ENCODE measurements around the gene IMPACT. TPM values are rescaled to one million over a fixed set of nuclear protein-coding genes. Genes with fewer than 3 reads are reported as not detected.

IMPACT gene
- total RNA-seq, 2 experiments from 2014 or later = 19.4 to 19.9 TPM

DNA sequence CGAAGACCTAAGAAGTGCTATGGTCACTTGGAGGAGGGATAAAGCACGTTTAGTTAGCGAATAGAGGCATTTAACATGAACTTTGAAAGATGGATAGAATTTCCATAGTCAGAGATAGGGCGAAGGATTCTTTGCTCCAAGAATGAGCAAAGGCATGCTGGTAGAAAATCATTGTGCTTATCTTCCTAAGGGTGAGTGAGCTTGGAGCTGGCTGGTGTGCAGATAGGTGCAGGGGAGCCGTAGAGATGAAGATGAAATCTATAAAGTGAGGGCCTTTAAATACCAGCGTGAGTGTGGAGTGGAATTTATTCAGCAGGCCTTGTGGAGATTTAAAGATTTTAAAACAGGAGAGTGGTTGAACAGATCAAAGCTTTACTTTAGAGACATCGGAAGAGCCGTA, 35.5 kb downstream of the IMPACT start:
- intact Hi-C loops (cut with micrococcal nuclease) = no loop called here
- H3K36me3 Mint-ChIP-seq (ENCODE audit: low read depth) = no peaks in the 10 kb centered on the region
- peaks cover under 1% of the 10 kb centered on the region for H3K4me1 Mint-ChIP-seq (ENCODE audit: low read depth)
- H3K27ac Mint-ChIP-seq = no peak overlapping the region
- no peaks in the 10 kb centered on the region for H3K9me3 Mint-ChIP-seq
- DNase-seq = no peak
- CTCF ChIA-PET = interaction anchor here (1.6 kb wide), 1 partner anchor 28 kb away, joined by 8 read pairs; no protein-coding TSS in a partner anchor
- peaks cover 3% of the 10 kb centered on the region for H3K27me3 Mint-ChIP-seq (ENCODE audit: low read depth)
- no peak overlapping the region for H3K4me3 Mint-ChIP-seq

DNA sequence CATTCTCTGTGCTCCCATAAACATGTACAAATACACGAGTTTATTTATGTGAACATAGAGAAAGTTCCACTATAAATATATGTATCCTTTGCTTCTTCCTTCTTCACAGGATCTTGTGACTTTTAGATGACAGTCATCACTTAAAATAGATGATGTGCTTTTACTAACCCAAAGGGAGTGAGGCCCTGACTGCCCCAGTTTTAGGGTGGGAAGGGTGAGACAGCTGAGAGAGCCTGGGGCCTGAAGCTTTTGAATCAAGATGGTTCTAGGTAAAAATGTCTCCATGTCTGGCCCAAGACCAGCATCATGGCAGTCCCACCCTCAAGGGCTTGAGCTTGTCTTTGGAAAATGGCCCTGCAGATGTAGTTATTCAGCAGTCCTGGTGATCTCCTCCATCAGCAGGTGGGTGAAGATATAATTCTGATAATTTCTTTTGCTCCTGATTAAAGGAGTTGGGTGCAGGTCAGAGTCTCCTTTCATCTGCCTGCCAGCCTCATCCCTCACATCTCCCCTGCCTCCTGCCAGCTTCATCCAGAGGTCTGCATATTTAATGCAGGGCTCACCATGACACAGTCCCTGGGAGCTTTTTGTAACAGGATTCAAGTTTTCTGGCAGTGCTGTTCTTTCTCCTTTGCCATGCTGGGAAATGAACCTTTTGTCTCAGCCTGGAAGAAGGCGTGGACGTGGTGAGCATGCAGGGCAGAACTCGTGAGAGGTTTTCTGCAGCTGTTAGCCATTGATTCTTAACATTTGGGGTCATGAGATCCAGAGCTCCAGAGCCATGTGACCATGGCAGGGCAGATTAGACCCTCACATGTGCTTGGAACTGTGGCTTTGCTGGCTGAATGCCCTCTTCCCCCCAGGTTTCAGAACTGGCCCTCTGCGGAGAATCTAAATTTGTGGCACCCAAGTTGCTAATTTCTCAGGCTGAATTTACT, 36.6 kb downstream of the IMPACT start:
- no peaks in the 10 kb centered on the region for H3K4me1 Mint-ChIP-seq (ENCODE audit: low read depth)
- no peaks in the 10 kb centered on the region for H3K9me3 Mint-ChIP-seq
- intact Hi-C loops (cut with micrococcal nuclease) = no loop called here
- CTCF ChIA-PET = interaction anchor here (1.5 kb wide), 1 partner anchor 11 kb away, joined by 3 read pairs; no protein-coding TSS in a partner anchor
- no peak overlapping the region for H3K4me3 Mint-ChIP-seq
- no peak overlapping the region for H3K27ac Mint-ChIP-seq
- no peaks in the 10 kb centered on the region for H3K36me3 Mint-ChIP-seq (ENCODE audit: low read depth)
- peaks cover 3% of the 10 kb centered on the region for H3K27me3 Mint-ChIP-seq (ENCODE audit: low read depth)
- no peak for DNase-seq

DNA sequence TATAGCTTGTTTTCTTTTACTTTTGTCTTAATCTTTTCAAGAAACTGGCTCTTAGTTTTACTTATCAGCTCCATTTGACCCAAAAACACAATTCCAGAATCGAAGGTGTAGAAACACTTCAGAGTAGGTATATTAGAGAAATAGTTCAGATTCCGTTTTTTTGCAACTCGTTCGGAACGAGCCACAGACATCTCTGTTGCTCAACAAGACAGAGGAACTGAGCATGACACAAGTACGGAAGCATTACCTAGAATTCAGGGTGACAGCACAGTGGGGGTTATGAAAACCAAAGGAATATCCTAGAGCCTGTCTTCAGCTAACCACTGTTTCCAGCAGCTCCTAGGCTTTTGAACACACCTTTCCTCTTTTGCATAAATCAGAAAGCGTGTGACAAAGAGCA, 39.0 kb downstream of the IMPACT start:
- no peaks in the 10 kb centered on the region for H3K4me1 Mint-ChIP-seq (ENCODE audit: low read depth)
- H3K9me3 Mint-ChIP-seq = no peaks in the 10 kb centered on the region
- H3K27ac Mint-ChIP-seq = no peak overlapping the region
- H3K4me3 Mint-ChIP-seq = no peak overlapping the region
- CTCF ChIA-PET = interaction anchor here (0.9 kb wide), 1 partner anchor 22 kb away, joined by 6 read pairs; no protein-coding TSS in a partner anchor
- intact Hi-C loops (cut with micrococcal nuclease) = no loop called here
- H3K27me3 Mint-ChIP-seq (ENCODE audit: low read depth) = peaks cover 3% of the 10 kb centered on the region
- DNase-seq = no peak
- H3K36me3 Mint-ChIP-seq (ENCODE audit: low read depth) = no peaks in the 10 kb centered on the region

DNA sequence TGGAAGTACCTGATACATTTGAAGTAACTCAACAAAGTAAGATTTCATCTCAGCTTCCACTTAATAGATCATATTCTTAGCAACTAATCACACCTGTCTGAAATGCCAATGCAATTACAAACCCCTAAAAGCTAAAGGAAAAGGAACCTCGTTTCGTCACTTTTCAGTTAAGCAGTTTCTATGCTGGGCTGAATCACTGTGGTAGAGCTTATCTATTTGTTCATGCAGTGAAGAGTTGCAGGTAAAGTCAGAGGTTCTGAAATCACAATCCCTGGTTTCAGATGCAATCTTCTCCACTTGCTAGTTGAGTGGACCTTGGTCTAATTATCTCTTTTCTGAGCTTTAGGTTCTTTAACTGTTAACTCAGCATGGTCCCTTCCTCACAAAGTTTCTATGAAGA, 40.3 kb downstream of the IMPACT start:
- H3K4me3 Mint-ChIP-seq = no peak overlapping the region
- peaks cover 3% of the 10 kb centered on the region for H3K27me3 Mint-ChIP-seq (ENCODE audit: low read depth)
- no peaks in the 10 kb centered on the region for H3K36me3 Mint-ChIP-seq (ENCODE audit: low read depth)
- no peak for DNase-seq
- H3K9me3 Mint-ChIP-seq = no peaks in the 10 kb centered on the region
- CTCF ChIA-PET = interaction anchor here (0.5 to 1.0 kb wide), 2 partner anchors 22 to 31 kb away, joined by 3 read pairs; no protein-coding TSS in a partner anchor
- intact Hi-C loops (cut with micrococcal nuclease) = no loop called here
- H3K27ac Mint-ChIP-seq = no peak overlapping the region
- H3K4me1 Mint-ChIP-seq (ENCODE audit: low read depth) = no peaks in the 10 kb centered on the region

DNA sequence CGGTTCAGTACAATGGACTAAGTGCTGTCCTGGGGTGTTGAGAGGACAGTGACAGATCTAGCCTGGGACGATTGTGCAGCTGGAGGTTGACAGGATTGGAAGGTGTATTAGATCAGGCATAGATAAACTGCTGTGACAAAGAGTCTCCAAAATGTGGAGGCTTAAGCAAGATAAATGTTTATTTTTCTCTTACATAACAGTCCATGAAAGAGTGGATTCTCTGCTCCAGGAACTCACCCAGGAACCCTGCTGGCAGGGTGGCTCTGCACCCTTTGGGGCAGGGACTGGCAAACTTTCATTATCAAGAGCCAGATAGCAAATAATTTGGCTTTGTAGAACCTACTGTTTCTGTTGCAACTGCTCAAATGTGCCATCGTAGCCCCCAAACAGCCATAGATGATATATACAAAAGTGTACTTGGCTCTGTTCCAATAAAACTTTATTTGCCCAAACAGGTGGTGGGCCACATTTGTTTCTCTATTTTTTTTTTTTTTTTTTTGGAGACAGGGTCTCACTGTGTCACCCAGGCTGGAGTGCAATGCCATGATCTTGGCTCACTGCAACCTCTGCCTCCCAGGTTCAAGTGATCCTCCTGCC, 43.6 kb downstream of the IMPACT start:
- H3K4me1 Mint-ChIP-seq (ENCODE audit: low read depth) = no peaks in the 10 kb centered on the region
- CTCF ChIA-PET = interaction anchor here (0.9 kb wide), 1 partner anchor 19 kb away, joined by 3 read pairs; no protein-coding TSS in a partner anchor
- H3K27me3 Mint-ChIP-seq (ENCODE audit: low read depth) = peaks cover 3% of the 10 kb centered on the region
- no peak overlapping the region for H3K4me3 Mint-ChIP-seq
- no peaks in the 10 kb centered on the region for H3K9me3 Mint-ChIP-seq
- H3K27ac Mint-ChIP-seq = no peak overlapping the region
- DNase-seq = no peak
- intact Hi-C loops (cut with micrococcal nuclease) = no loop called here
- H3K36me3 Mint-ChIP-seq (ENCODE audit: low read depth) = no peaks in the 10 kb centered on the region

DNA sequence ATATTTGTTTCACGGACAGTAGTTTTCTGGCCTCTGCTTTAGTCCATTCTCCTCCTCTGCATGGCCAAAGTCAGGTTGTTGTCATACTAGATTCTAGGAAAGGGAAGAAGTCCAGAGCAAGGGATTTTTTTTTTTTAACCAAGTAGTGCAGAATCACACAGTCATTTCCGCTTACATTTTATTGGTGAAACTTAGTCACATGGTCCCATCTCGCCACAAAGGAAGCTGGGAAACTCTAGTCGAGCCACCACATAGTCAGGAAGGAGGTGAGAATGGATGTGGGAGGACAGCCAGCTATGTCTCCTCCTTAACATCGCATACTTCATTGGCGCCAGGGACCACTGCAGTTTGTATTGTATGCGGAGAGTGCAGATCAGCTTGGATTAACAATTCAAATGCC, 44.3 kb downstream of the IMPACT start:
- Mint-ChIP-seq H3K4me3 (no peak overlapping the region), H3K4me1 (ENCODE audit: low read depth) (peaks cover 1% of the 10 kb centered on the region), H3K27ac (no peak overlapping the region), H3K36me3 (ENCODE audit: low read depth) (no peaks in the 10 kb centered on the region), H3K9me3 (no peaks in the 10 kb centered on the region), H3K27me3 (ENCODE audit: low read depth) (no peaks in the 10 kb centered on the region)
- CTCF ChIA-PET = interaction anchor here (0.7 kb wide), 1 partner anchor 18 kb away, joined by 3 read pairs; no protein-coding TSS in a partner anchor
- no peak for DNase-seq
- intact Hi-C loops (cut with micrococcal nuclease) = no loop called here

DNA sequence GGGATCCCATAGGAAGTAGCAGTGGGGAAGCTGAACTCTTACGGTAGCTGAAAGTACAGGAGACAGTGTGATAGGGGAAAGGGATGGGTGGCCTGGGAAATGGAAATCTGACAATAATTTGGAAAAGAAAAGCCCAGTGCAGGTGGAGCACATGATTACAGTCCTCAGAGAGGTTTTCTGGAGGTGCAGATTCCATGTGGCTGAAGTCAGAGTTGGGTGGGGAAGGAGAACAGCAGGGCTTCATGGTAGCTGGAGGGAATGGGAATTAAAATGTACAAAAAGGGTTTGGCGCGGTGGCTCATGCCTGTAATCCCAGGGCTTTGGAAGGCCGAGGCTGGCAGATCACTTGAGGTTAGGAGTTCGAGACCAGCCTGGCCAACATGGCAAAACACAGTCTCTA, 46.1 kb downstream of the IMPACT start:
- no peaks in the 10 kb centered on the region for H3K36me3 Mint-ChIP-seq (ENCODE audit: low read depth)
- intact Hi-C loops (cut with micrococcal nuclease) = no loop called here
- CTCF ChIA-PET = no interaction called here
- DNase-seq = no peak
- no peaks in the 10 kb centered on the region for H3K27me3 Mint-ChIP-seq (ENCODE audit: low read depth)
- no peaks in the 10 kb centered on the region for H3K9me3 Mint-ChIP-seq
- H3K27ac Mint-ChIP-seq = no peak overlapping the region
- H3K4me1 Mint-ChIP-seq (ENCODE audit: low read depth) = peaks cover 5% of the 10 kb centered on the region
- no peak overlapping the region for H3K4me3 Mint-ChIP-seq

DNA sequence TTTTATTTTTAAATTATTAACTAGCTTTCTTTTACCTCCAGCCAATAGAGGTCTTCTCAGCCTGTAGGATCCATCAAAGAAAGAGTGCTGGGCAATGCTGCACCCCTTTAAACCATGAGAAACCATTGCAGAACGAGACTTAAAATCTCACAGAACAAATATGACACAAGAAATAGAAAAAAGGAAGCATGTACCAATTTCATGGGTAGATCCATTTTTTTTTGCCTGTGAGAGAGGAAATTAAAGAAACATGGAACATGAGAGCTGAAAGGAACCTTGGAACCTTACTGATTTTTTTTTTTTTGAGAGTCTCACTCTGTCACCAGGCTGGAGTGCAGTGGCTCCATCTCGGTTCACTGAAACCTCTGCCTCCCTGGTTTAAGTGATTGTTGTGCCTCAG, 47.9 kb downstream of the IMPACT start:
- no peak overlapping the region for H3K4me3 Mint-ChIP-seq
- no peaks in the 10 kb centered on the region for H3K36me3 Mint-ChIP-seq (ENCODE audit: low read depth)
- H3K27ac Mint-ChIP-seq = no peak overlapping the region
- H3K9me3 Mint-ChIP-seq = no peaks in the 10 kb centered on the region
- no peaks in the 10 kb centered on the region for H3K27me3 Mint-ChIP-seq (ENCODE audit: low read depth)
- H3K4me1 Mint-ChIP-seq (ENCODE audit: low read depth) = peaks cover 5% of the 10 kb centered on the region
- intact Hi-C loops (cut with micrococcal nuclease) = no loop called here
- no peak for DNase-seq
- CTCF ChIA-PET = interaction anchor here (0.7 to 1.3 kb wide), 6 partner anchors 11 to 123 kb away, joined by 3 to 5 read pairs (median 3); no protein-coding TSS in a partner anchor

DNA sequence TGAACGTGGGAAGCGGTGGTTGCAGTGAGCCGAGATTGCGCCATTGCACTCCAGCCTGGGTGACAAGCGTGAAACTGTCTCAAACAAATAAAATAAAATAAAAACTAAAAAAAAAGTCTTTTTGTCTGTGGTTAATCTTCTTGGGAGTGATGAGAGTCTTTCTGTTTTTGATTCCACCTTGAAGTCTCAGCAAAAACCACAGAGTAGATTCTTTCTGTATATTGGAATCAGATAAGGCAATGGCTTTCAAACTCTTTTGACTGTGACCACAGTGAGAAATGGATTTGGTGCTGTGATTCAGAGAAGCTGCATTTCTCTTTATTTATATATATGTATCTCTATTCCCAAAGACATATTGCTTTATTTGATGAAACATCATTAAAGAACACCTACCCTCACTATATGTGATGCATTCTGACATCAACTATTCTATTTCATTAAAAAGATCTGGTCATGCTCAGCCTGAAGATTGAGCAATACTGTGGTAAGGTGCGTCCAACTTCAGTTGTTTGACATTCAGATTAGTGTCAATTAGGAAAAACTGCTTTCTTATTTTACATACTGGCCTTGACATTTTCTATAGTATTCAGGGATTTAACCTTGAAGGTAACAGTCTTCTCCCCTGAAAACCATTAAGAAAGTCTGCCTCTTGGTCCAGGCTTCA, 49.6 kb downstream of the IMPACT start:
- CTCF ChIA-PET = interaction anchor here (0.6 to 1.0 kb wide), 4 partner anchors 117 to 300 kb away, joined by 3 read pairs; no protein-coding TSS in a partner anchor
- intact Hi-C loops (cut with micrococcal nuclease) = no loop called here
- Mint-ChIP-seq H3K27ac (no peak overlapping the region), H3K9me3 (no peaks in the 10 kb centered on the region), H3K27me3 (ENCODE audit: low read depth) (no peaks in the 10 kb centered on the region), H3K4me1 (ENCODE audit: low read depth) (peaks cover 5% of the 10 kb centered on the region), H3K4me3 (no peak overlapping the region), H3K36me3 (ENCODE audit: low read depth) (no peaks in the 10 kb centered on the region)
- DNase-seq = no peak

DNA sequence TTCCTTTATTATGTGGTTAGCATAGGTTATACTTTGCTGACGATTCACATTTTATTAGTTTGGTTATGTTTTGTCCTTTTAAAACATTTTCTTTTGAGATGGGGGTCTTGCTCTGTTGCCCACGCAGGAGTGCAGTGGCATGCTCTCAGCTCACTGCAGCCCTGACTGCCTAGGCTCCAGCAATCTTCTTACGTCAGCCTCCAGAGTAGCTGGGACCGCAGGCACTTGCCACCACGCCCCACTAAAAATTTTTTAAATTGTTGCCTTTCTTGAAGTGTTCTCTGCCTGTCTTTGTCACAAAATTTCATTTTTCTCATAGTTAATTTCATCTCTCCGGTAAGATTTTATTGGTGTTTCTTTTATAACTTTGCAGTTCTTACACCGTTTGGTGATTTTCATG, 52.9 kb downstream of the IMPACT start:
- Mint-ChIP-seq H3K27me3 (ENCODE audit: low read depth) (peaks cover 2% of the 10 kb centered on the region), H3K4me1 (ENCODE audit: low read depth) (peaks cover 5% of the 10 kb centered on the region), H3K9me3 (no peaks in the 10 kb centered on the region), H3K27ac (no peak overlapping the region), H3K4me3 (no peak overlapping the region), H3K36me3 (ENCODE audit: low read depth) (no peaks in the 10 kb centered on the region)
- intact Hi-C loops (cut with micrococcal nuclease) = no loop called here
- CTCF ChIA-PET = no interaction called here
- no peak for DNase-seq

DNA sequence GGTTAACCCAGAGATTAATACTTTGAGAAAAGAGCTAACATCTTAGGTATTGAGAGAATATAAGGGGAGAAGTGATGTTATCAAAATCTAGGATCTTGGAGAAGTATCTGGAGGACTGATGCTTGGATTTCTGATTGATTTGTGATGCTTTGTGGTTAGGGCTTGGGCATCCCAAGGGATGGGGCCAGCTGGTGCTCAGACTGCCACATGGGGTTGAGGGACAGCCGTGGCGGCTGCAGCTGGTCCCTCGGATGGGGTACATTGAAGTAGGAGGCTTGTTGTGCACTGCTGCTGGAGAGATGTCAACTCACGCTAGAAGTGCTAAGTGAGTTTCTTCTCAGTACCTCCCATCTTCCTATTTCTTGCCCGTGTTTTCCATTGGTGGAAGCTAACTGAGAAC, 56.4 kb downstream of the IMPACT start:
- Mint-ChIP-seq H3K4me3 (no peak overlapping the region), H3K4me1 (ENCODE audit: low read depth) (no peaks in the 10 kb centered on the region), H3K27me3 (ENCODE audit: low read depth) (peaks cover 2% of the 10 kb centered on the region), H3K27ac (no peak overlapping the region), H3K9me3 (no peaks in the 10 kb centered on the region), H3K36me3 (ENCODE audit: low read depth) (no peaks in the 10 kb centered on the region)
- no peak for DNase-seq
- CTCF ChIA-PET = interaction anchor here (0.6 to 11.2 kb wide), 3 partner anchors 124 to 245 kb away, joined by 3 to 273 read pairs (median 4); no protein-coding TSS in a partner anchor
- intact Hi-C loops (cut with micrococcal nuclease) = no loop called here

DNA sequence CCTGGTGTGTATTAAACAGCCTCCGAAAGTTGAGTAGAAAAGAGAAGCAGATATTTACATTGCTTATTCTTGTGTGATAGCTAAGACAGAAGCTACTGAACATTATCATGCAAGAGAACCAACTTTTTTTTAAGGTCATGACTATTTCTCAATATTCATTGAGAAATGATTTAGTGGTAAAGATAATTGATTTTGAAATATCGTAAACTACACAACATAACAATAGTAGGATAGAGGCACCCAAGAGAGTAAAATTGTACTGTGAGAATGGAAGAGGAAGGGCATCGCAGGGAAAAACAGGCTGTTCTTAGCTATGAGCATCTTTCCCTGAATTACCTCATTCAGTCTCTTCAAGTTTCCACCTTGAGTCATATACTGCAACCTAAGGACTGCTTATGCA, 59.2 kb downstream of the IMPACT start:
- Mint-ChIP-seq H3K36me3 (ENCODE audit: low read depth) (no peaks in the 10 kb centered on the region), H3K9me3 (no peaks in the 10 kb centered on the region), H3K27ac (no peak overlapping the region), H3K27me3 (ENCODE audit: low read depth) (peaks cover 5% of the 10 kb centered on the region), H3K4me3 (no peak overlapping the region), H3K4me1 (ENCODE audit: low read depth) (peaks cover 3% of the 10 kb centered on the region)
- intact Hi-C loops (cut with micrococcal nuclease) = loop anchor here (5.0 kb wide), 1 partner anchor 1347 kb away; no protein-coding TSS in a partner anchor
- CTCF ChIA-PET = interaction anchor here (0.6 to 11.2 kb wide), 7 partner anchors 10 to 314 kb away, joined by 3 to 273 read pairs (median 5); no protein-coding TSS in a partner anchor
- no peak for DNase-seq

All from activated naive CD4-positive, alpha-beta T cell treated with anti-CD3 and anti-CD28 coated beads for 36 hours (primary cell).